Measurements from ENCODE around the gene CCDC141.
A peak's percentile ranks its signal among the peaks of the same experiment; 100 is the strongest.
"Not testable (repeated sequence)": the region's sequence is repeated elsewhere in the genome, so short reads cannot be mapped to it uniquely, and the experiment has no call there.

Gene CCDC141

GRCh38 chr2:179049546-179050311 lies at the start of gene CCDC141:
CCDC141 (minus strand) TSS chr2:179050137; CDS start chr2:179049941, 196 bp downstream.
- no peak for DNase-seq

GRCh38 chr2:179098080-179098689 lies 48.2 kb upstream of the CCDC141 start:
- DNase-seq, result no peak

GRCh38 chr2:179097131-179097530 lies 47.2 kb upstream of the CCDC141 start:
- DNase-seq, result no peak

GRCh38 chr2:179096090-179096489 lies 46.2 kb upstream of the CCDC141 start:
- DNase-seq, result no peak

GRCh38 chr2:179092912-179093311 lies 43.0 kb upstream of the CCDC141 start:
- DNase-seq, result not testable (repeated sequence)

GRCh38 chr2:179082697-179083096 lies 32.8 kb upstream of the CCDC141 start:
- no peak for DNase-seq

GRCh38 chr2:179081954-179082353 lies 32.0 kb upstream of the CCDC141 start:
- no peak for DNase-seq

- DNase-seq, result no peak
Measured at GRCh38 chr2:179072527-179072926, 22.6 kb upstream of the CCDC141 start.

- DNase-seq, result no peak
Measured at GRCh38 chr2:179071810-179072355, 21.9 kb upstream of the CCDC141 start.

- DNase-seq, result no peak
Measured at GRCh38 chr2:179070895-179071294, 21.0 kb upstream of the CCDC141 start.

- DNase-seq, result no peak
Measured at GRCh38 chr2:179069685-179070084, 19.7 kb upstream of the CCDC141 start.

GRCh38 chr2:179068991-179069643 lies 19.2 kb upstream of the CCDC141 start:
- DNase-seq, result no peak

- no peak for DNase-seq
Measured at GRCh38 chr2:179059026-179059700, 9.2 kb upstream of the CCDC141 start.

GRCh38 chr2:179057737-179058136 lies 7.8 kb upstream of the CCDC141 start:
- DNase-seq, result no peak

- DNase-seq, result not testable (repeated sequence)
Measured at GRCh38 chr2:179053568-179053967, 3.6 kb upstream of the CCDC141 start.

- DNase-seq, result peak; percentile 34
Measured at GRCh38 chr2:179051250-179051649, 1.3 kb upstream of the CCDC141 start.

GRCh38 chr2:179050755-179051154 lies 818 bp upstream of the CCDC141 start:
- peak; percentile 35 for DNase-seq

GRCh38 chr2:179049203-179049545 lies 763 bp downstream of the CCDC141 start:
- DNase-seq, result no peak

GRCh38 chr2:179048099-179048498 lies 1.8 kb downstream of the CCDC141 start:
- peak; percentile 25 for DNase-seq

GRCh38 chr2:179045602-179046001 lies 4.3 kb downstream of the CCDC141 start:
- not testable (repeated sequence) for DNase-seq

GRCh38 chr2:179044500-179044899 lies 5.4 kb downstream of the CCDC141 start:
- DNase-seq, result no peak

- DNase-seq, result no peak
Measured at GRCh38 chr2:179037807-179038206, 12.1 kb downstream of the CCDC141 start.

- DNase-seq, result no peak
Measured at GRCh38 chr2:179036353-179036905, 13.5 kb downstream of the CCDC141 start.
